Gastrocnemius medialis (tissue), 4 donors: ENCODE data around the gene MRPL12.

Source experiments
- POLR2A ChIP-seq, 2 donors: fragments of 450-650 bp; IDR thresholded peaks; one replicate each; pipeline ENCODE4 v1.6.1; 2017; ENCODE audit warnings: antibody characterized with exemption in 2 of 2, mild to moderate bottlenecking in 2 of 2, moderate library complexity in 2 of 2
- TF ChIP-seq, protein P1 (sequence below), 5 experiments: fragments of 450-650 bp in 3 of 5; fragments of 200-600 bp in 2 of 5; sonication (generic) in 2 of 5; IDR thresholded peaks in 4 of 5; conservative IDR thresholded peaks in 1 of 5; 1 replicate in 4 of 5; 2 replicates in 1 of 5; pipeline ENCODE4 v1.5.1; 2016 to 2019; ENCODE audit warnings: antibody characterized with exemption in 5 of 5, mild to moderate bottlenecking in 3 of 5, moderate library complexity in 3 of 5

DNA sequence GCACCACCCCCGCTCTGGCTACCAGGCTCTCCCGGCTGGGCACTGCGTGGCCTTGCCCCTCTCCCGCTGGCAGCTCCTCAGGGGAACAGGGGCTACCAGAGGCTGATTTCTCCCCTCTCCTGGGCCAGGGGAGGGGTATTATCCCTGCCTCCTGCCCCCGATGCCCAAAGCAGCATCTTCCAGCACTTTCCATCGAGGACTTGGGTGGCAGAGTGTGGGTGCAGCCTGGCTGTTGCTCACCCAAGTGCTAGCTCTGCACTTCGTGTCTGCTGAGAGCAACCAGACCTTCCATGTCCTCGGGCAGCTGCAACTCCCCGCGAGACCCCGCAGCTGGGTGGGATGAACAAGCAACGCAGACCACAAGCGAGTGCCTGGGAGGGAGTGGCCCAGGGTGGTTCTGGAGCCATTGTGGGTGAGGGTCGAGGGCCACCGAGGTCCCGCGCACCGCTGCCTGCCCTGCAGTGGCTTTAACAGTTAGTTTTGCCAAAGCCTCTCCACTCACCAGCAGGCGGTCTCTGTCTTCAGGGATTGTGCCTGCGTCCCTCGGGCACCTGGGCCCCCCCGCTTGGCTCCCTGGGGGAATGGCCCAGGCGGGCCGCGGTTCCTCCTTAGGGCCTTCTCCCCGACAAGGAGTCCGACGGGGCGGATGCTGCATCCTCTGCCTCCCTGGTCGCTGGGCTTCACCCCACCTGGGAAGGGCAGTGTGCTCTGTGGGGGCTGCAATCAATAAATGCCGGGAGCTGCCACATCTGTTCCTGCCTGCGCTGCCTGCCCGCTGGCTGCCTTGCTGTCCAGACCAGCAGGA lies 17.3 kb downstream of the MRPL12 start:
- TF ChIP-seq POLR2A (IDR thresholded peaks at IDR 0.05): no peak
- TF ChIP-seq, protein P1, sequence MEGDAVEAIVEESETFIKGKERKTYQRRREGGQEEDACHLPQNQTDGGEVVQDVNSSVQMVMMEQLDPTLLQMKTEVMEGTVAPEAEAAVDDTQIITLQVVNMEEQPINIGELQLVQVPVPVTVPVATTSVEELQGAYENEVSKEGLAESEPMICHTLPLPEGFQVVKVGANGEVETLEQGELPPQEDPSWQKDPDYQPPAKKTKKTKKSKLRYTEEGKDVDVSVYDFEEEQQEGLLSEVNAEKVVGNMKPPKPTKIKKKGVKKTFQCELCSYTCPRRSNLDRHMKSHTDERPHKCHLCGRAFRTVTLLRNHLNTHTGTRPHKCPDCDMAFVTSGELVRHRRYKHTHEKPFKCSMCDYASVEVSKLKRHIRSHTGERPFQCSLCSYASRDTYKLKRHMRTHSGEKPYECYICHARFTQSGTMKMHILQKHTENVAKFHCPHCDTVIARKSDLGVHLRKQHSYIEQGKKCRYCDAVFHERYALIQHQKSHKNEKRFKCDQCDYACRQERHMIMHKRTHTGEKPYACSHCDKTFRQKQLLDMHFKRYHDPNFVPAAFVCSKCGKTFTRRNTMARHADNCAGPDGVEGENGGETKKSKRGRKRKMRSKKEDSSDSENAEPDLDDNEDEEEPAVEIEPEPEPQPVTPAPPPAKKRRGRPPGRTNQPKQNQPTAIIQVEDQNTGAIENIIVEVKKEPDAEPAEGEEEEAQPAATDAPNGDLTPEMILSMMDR (IDR thresholded peaks at IDR 0.05 in 4 of 5, conservative IDR thresholded peaks at IDR 0.05 in 1 of 5): no peak
